HCT116 (cell line): ENCODE measurements around the gene CELSR3. TPM values are rescaled to one million over a fixed set of nuclear protein-coding genes. Genes with fewer than 3 reads are reported as not detected.

ENCODE experiments used
- ATAC-seq: fragments of 200-7000 bp; cut with Tn5 transposase; 2 replicates; pipeline ENCODE4 v1.9.1; 2020; ENCODE audit warnings: mild to moderate bottlenecking, moderate library complexity
- BruUV-seq: library from RNA; stranded (reverse); fragments of 400-500 nt; replicated peaks from 2 replicates; lab custom pipeline; 2021; lab: Mats Ljungman, UMichigan
- CTCF ChIA-PET: fragments of 300-600 bp; sonication (Branson Sonifier 250); formaldehyde crosslinking; loops from one replicate; lab custom pipeline; 2021; ENCODE audit warnings: antibody characterized with exemption; lab: Charles Lee
- POLR2A ChIA-PET: fragments of 300-600, 350-600 bp; sonication (Branson Sonifier 250); formaldehyde crosslinking; loops from one replicate; lab custom pipeline; 2021; ENCODE audit warnings: antibody characterized with exemption; lab: Charles Lee
- RAD21 ChIA-PET, 2 experiments: fragments of 300-600 bp; sonication (Branson Sonifier 250); formaldehyde crosslinking; loops; one replicate each; lab custom pipeline; 2023; ENCODE audit warnings: low total read pairs in 2 of 2; ENCODE audit not compliant: uncharacterized antibody in 2 of 2, unreplicated experiment in 2 of 2, low non-redundant PET in 1 of 2; lab: Charles Lee
- DNase-seq: peaks from one replicate; pipeline ENCODE4 v3.0.0-alpha.2; 2010; ENCODE audit warnings: low read depth, low spot score
- H2AFZ ChIP-seq: fragments of 200-600 bp; shearing (Covaris generic), sonication (generic); 2 replicates; pipeline ENCODE4 v1.6.1; 2017; ENCODE audit warnings: low read depth, mixed run types, mixed read lengths, antibody characterized with exemption, low read length; ENCODE audit not compliant: poor library complexity, severe bottlenecking
- H3K27ac ChIP-seq: 2 replicates; pipeline ENCODE4 v1.5.1; 2012; ENCODE audit warnings: low read depth, low read length
- H3K27me3 ChIP-seq: fragments of 200-600 bp; sonication (generic); 2 replicates; pipeline ENCODE4 v1.6.1; 2016; ENCODE audit warnings: mixed run types, low read length, mixed read lengths; ENCODE audit not compliant: insufficient read depth
- H3K36me3 ChIP-seq, 2 experiments: fragments of 200-500 bp in 1 of 2; fragments of 200-600 bp in 1 of 2; sonication (Bioruptor generic) in 1 of 2; sonication (generic) in 1 of 2; 2 replicates each; pipeline versions ENCODE4 v1.5.1 to v1.6.1; 2014 to 2016; ENCODE audit warnings: low read length in 2 of 2, inconsistent platforms in 1 of 2, mixed read lengths in 1 of 2, mixed run types in 1 of 2; ENCODE audit not compliant: insufficient read depth in 2 of 2, control insufficient read depth in 1 of 2
- H3K4me1 ChIP-seq, 2 experiments: fragments of 200-600 bp in 1 of 2; sonication (generic) in 1 of 2; 2 replicates each; pipeline versions ENCODE4 v1.5.1 to v1.6.1; 2012 to 2017; ENCODE audit warnings: low read length in 2 of 2, inconsistent platforms in 1 of 2, mild to moderate bottlenecking in 1 of 2, mixed read lengths in 1 of 2, mixed run types in 1 of 2, moderate library complexity in 1 of 2; ENCODE audit not compliant: insufficient read depth in 2 of 2, control insufficient read depth in 1 of 2
- H3K4me2 ChIP-seq: fragments of 200-600 bp; sonication (generic); 2 replicates; pipeline ENCODE4 v1.6.1; 2017; ENCODE audit warnings: mixed run types, low read length, mixed read lengths
- H3K4me3 ChIP-seq, 2 experiments: fragments of 200-600 bp in 1 of 2; sonication (generic) in 1 of 2; replicated peaks in 1 of 2; 2 replicates each; pipeline ENCODE4 v1.5.1; 2011 to 2016; ENCODE audit warnings: low read length in 2 of 2, control low read depth in 1 of 2, low read depth in 1 of 2, mild to moderate bottlenecking in 1 of 2, mixed read lengths in 1 of 2, mixed run types in 1 of 2
- H3K79me2 ChIP-seq: fragments of 200-600 bp; sonication (generic); 2 replicates; pipeline ENCODE4 v1.6.1; 2017; ENCODE audit warnings: mild to moderate bottlenecking, mixed run types, low read length, moderate library complexity, mixed read lengths; ENCODE audit not compliant: insufficient read depth
- H3K9ac ChIP-seq: fragments of 200-600 bp; sonication (generic); 2 replicates; pipeline ENCODE4 v1.6.1; 2016; ENCODE audit warnings: low read length, mixed read lengths
- H3K9me2 ChIP-seq: fragments of 200-600 bp; sonication (generic), shearing (Covaris generic); 2 replicates; pipeline ENCODE4 v1.6.1; 2017; ENCODE audit warnings: mixed run types, mild to moderate bottlenecking, moderate library complexity; ENCODE audit not compliant: insufficient read depth
- H3K9me3 ChIP-seq, 2 experiments: fragments of 200-500 bp in 1 of 2; fragments of 200-600 bp in 1 of 2; sonication (Bioruptor generic) in 1 of 2; sonication (generic) in 1 of 2; 2 replicates each; pipeline ENCODE4 v1.6.1; 2014 to 2017; ENCODE audit warnings: low read length in 2 of 2, mixed read lengths in 2 of 2, inconsistent platforms in 1 of 2, low read depth in 1 of 2, mild to moderate bottlenecking in 1 of 2, mixed run types in 1 of 2, moderate library complexity in 1 of 2; ENCODE audit not compliant: control insufficient read depth in 1 of 2, insufficient read depth in 1 of 2
- H4K20me1 ChIP-seq: fragments of 200-600 bp; sonication (generic), shearing (Covaris generic); 2 replicates; pipeline ENCODE4 v1.6.1; 2017; ENCODE audit warnings: mixed run types, mild to moderate bottlenecking, moderate library complexity; ENCODE audit not compliant: insufficient read depth
- CBX3 ChIP-seq: IDR thresholded peaks from 2 replicates; pipeline ENCODE4 v1.6.1; 2012; ENCODE audit warnings: low read depth
- ELF1 ChIP-seq: IDR thresholded peaks from 2 replicates; pipeline ENCODE4 v1.6.1; 2012; ENCODE audit warnings: low read depth, borderline replicate concordance
- EZH2 ChIP-seq: fragments of 200-600 bp; sonication (generic); IDR thresholded peaks from 2 replicates; pipeline ENCODE4 v1.6.1; 2017; ENCODE audit warnings: antibody characterized with exemption, mixed run types
- EZH2phosphoT487 ChIP-seq: fragments of 200-600 bp; IDR thresholded peaks from 2 replicates; pipeline ENCODE4 v1.6.1; 2018; ENCODE audit warnings: antibody characterized with exemption, borderline replicate concordance
- FOSL1 ChIP-seq: IDR thresholded peaks from 2 replicates; pipeline ENCODE4 v1.6.1; 2012; ENCODE audit warnings: low read depth
- JUND ChIP-seq: IDR thresholded peaks from 2 replicates; pipeline ENCODE4 v1.6.1; 2012
- POLR2A ChIP-seq: IDR thresholded peaks from 2 replicates; pipeline ENCODE4 v1.7.0; 2011; ENCODE audit warnings: borderline replicate concordance; ENCODE audit not compliant: insufficient read depth, insufficient read length; ENCODE audit errors: extremely low read depth
- POLR2AphosphoS5 ChIP-seq: IDR thresholded peaks from 2 replicates; pipeline ENCODE4 v1.6.1; 2011; ENCODE audit warnings: mild to moderate bottlenecking, low read depth, low read length, moderate library complexity
- SP1 ChIP-seq: IDR thresholded peaks from 2 replicates; pipeline ENCODE4 v1.6.1; 2012; ENCODE audit warnings: low read depth
- ZNF274 ChIP-seq: fragments of 200-500 bp; sonication (Bioruptor generic); IDR thresholded peaks from 2 replicates; pipeline ENCODE4 v1.6.1; 2014; ENCODE audit warnings: mild to moderate bottlenecking, low read depth, low read length, inconsistent platforms
- intact Hi-C: fragments of 100-400 bp; cut with micrococcal nuclease; formaldehyde crosslinking; loops from 2 replicates; pipeline ENCODE4 v1.10.0; 2022
- total RNA-seq: library from RNA; stranded (reverse); gene quantifications from one replicate; pipeline ENCODE4 v1.2.1, GENCODE V29; 2021; ENCODE audit not compliant: unreplicated experiment
- TF ChIP-seq, protein P1 (sequence below): IDR thresholded peaks from 2 replicates; pipeline ENCODE4 v1.6.1; 2012; ENCODE audit warnings: low read depth
- TF ChIP-seq, protein P2 (sequence below): IDR thresholded peaks from 2 replicates; pipeline ENCODE4 v1.6.1; 2012

CELSR3 gene
- total RNA-seq, 1 experiment from 2014 or later, result 7.8 TPM

DNA sequence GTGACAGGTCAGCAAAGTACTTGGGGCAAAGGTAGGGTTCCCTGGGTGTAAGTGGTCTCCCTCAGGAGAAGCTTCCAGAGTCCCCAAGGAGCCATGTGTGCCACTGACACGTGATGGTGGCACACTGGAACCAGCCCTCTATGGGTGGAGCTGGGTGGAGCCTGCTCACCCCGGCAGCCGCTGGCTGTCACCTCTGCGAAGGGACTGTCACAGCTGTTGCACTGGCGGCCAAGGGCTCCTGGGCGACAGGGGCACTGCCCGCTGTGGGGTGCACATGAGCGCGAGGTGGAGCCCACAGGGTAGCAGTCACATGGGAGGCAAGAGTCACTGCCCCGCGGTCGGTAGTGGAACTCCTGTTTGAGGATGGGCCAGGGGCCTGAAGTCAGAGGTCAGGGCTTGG lies 12.0 kb downstream of the CELSR3 start (continued):
- TF ChIP-seq, protein P1, sequence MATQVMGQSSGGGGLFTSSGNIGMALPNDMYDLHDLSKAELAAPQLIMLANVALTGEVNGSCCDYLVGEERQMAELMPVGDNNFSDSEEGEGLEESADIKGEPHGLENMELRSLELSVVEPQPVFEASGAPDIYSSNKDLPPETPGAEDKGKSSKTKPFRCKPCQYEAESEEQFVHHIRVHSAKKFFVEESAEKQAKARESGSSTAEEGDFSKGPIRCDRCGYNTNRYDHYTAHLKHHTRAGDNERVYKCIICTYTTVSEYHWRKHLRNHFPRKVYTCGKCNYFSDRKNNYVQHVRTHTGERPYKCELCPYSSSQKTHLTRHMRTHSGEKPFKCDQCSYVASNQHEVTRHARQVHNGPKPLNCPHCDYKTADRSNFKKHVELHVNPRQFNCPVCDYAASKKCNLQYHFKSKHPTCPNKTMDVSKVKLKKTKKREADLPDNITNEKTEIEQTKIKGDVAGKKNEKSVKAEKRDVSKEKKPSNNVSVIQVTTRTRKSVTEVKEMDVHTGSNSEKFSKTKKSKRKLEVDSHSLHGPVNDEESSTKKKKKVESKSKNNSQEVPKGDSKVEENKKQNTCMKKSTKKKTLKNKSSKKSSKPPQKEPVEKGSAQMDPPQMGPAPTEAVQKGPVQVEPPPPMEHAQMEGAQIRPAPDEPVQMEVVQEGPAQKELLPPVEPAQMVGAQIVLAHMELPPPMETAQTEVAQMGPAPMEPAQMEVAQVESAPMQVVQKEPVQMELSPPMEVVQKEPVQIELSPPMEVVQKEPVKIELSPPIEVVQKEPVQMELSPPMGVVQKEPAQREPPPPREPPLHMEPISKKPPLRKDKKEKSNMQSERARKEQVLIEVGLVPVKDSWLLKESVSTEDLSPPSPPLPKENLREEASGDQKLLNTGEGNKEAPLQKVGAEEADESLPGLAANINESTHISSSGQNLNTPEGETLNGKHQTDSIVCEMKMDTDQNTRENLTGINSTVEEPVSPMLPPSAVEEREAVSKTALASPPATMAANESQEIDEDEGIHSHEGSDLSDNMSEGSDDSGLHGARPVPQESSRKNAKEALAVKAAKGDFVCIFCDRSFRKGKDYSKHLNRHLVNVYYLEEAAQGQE, result no peak
- TF ChIP-seq POLR2AphosphoS5 (no peak), EZH2phosphoT487 (no peak), JUND (no peak)
- TF ChIP-seq, protein P2, sequence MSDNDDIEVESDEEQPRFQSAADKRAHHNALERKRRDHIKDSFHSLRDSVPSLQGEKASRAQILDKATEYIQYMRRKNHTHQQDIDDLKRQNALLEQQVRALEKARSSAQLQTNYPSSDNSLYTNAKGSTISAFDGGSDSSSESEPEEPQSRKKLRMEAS, result no peak

DNA sequence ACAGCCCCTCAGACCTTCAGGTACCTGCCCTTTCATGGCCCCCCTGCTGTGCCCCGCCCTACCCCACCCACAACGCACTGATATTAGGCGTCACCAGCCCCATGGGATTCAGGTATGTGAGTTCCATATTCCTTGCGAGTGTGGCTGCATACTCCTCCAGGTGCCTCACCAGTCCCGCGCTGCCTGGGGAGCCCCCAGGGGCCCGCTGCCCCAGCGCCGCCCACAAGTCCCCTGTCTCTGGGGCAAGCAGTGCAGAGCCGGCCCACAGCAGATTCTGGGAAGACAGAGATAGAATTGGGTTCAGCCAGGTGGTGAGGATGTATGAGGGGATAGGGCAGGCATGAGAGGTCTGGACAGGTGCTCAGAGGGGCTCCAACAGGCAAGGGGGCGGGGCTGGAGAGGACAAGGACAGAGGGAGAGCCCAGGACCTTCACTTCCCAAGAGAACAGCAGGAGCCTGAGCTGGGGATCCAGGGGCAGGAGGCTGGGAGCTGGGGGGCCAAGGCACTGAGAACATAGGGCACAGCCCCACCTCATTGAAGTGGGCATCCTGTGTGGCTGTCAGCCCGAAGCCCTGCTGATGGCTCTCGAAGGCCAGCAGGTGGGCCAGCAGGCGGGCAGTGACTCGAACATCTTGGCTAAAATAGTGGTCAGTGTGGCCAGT lies 14.4 kb downstream of the CELSR3 start:
- Histone ChIP-seq H3K36me3 (no peaks in the 10 kb centered on the region), H3K4me2 (no peak overlapping the region), H4K20me1 (no peaks in the 10 kb centered on the region), H3K9ac (no peak overlapping the region), H3K4me3 (no peak overlapping the region), H3K4me1 (no peaks in the 10 kb centered on the region), H2AFZ (no peak overlapping the region), H3K27me3 (no peaks in the 10 kb centered on the region), H3K79me2 (no peaks in the 10 kb centered on the region), H3K27ac (no peak overlapping the region), H3K9me2 (no peaks in the 10 kb centered on the region), H3K9me3 (no peaks in the 10 kb centered on the region)
- CTCF ChIA-PET, result no interaction called here
- POLR2A ChIA-PET, result no interaction called here
- BruUV-seq, result no TSS peak
- intact Hi-C loops, result no loop called here
- no peak for ATAC-seq
- TF ChIP-seq ZNF274 (no peak), POLR2A (no peak), ELF1 (no peak), SP1 (no peak), EZH2phosphoT487 (no peak), EZH2 (no peak), CBX3 (no peak), FOSL1 (no peak)
- TF ChIP-seq, protein P2, result no peak
- DNase-seq, result no peak
- RAD21 ChIA-PET, result no interaction called here
